ENCODE data around the gene NIN.

- TF ChIP-seq POLR2A (IDR thresholded peaks at IDR 0.05), result no peak
- no peak for TF ChIP-seq CTCF (IDR thresholded peaks at IDR 0.05)
These were observed 22.9 kb downstream of the NIN start for GRCh38 chr14:50808053-50808452.
